HG02763 (cell line): ENCODE measurements around the gene LHFPL5.

Experiments
- ATAC-seq: cut with Tn5 transposase; IDR thresholded peaks from one replicate; pipeline ENCODE4 v1.9.1; 2021; ENCODE audit warnings: mild to moderate bottlenecking, moderate library complexity; ENCODE audit not compliant: unreplicated experiment

Gene LHFPL5

DNA sequence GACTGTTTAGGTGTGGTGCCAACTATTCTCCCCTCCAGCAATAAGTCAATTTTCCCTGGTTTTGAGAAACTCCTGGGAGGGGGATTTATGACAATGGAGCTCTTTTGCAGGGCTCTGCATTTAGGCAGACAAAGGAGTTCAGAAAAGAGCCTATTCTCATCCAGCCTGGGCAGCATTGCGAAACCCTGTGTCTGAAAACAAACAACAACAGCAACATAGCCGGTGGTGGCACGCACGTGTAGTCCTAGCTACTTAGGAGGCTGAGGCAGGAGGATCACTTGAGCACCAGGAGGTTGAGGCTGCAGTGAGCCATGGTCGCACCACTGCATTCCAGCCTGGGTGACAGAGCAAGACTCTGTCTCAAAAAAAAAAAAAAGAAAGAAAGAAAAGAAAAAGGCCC, 14.5 kb upstream of the LHFPL5 start:
- ATAC-seq: no peak

DNA sequence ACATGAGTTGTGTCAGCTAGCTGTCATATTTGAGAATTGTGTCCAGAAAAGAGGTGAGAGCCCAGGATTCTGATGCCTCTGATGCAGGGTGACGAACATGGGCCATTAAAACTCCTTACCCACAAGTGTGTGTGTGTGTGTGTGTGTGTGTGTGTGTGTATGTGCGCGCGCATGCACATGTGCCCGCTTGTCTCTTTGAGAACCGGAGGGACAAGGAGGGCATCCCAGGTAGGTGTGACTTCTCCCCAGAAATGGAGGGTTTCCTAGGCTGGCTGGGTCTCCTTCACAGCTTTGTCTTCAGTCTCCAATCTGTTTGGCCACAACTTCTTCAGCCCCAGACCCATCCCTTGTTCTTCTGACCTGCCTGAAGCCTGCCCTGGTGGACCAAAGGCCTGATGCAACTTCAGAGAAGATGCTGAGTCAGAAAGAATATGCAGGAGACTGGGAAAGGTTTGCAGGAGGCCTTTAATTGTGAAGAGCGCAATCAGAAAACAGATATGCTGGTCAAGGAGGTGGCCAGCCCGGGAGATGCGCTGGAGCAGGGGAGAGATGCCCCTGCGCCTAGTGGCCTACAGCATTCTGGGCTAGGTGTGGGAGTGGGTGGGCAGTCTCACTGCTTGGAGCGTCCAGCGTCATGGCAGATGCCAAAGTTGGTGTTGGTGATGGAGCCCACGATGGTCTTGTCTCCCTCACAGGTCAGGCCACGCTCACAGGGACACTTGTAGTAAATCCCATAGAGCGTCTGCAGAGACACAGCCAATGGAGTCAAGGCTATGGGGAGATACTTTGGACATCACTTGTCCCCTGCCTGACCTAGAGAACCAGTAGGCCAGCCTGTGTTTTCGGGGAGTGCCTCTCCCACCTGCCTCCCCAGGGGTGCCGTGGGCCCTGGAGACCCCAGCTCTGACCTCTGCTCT, 10.4 kb upstream of the LHFPL5 start:
- ATAC-seq: no peak

DNA sequence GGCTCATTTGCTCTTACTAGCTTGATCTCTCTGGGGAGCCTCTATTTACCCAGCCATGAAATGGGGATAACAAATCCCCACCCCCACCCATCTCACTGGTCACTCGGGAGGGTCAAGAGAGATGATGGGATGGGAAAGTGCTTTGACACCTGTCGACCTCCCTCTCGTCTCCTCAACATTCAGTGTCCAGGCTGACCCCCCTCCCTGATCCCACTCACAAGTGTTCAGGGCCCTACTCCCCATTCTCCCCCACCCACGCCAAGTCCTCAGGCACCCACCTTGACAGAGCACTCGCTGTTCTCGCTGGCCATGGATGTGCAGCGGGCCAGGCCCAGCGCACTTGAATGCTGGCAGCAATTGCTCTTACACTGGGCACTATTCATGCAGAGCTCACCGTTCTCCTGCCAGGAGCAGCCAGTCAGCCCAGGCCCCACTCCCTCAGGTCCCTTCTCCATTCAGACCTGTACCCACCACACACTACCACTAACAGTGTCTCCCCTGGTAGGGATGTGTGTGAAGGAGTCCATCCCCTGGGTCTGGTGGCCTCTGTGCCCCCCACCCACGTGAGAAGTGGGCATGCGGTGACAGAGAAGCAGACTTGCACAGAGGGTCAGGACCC, 9.6 kb upstream of the LHFPL5 start:
- ATAC-seq: no peak

DNA sequence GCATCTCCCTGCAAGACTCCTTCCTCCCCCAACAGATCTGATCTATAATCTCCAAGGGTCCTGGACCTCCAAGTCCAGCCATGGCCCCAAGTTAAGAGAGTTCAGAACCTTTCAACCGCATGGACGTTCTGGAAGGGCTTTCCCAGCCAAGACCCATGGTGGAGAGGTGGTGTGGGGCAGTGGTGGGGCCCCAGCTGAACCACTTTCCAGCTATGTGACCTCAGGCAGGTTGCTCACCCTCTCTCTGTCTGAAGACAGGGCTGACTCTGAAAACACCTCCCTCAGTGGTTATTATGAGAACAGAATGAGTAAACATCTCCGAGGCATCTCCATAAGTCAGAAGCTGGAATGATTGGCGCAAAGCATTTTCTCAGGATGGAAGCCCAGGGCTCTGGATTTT, 8.9 kb upstream of the LHFPL5 start:
- no peak for ATAC-seq

DNA sequence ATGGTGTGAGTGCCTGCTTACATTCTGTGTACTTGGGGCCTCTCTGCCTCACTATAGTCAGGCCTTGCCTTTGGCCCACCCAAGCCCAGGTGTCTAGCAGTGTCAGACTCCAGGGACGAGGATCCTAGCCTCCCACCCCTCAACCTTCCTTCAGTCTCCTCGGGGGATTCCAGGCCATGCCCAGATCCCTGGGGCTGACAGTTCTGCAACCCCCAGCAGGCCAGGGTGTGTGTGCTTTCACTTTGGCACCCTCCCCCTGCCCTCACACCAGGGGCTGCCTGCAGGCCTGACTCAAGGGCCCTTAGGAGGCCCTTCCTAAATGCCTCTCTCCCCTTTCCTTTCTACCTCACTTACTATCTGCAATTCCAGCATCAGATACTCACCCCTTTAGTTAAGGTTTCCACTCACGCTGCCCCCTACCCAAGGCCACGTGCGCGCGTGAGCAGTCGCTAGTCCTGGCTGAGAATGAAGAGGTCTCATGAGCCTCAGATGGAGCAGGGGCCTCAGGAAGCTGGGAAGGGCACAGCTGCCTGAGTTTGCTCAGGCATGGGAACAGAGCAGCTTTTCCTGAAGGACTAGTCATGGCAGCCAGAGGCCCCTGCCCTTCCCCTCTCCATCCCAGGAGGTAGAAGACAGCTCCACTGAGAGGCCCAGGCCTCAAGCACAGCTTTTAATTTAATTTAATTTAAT, 7.2 kb upstream of the LHFPL5 start:
- ATAC-seq: no peak

DNA sequence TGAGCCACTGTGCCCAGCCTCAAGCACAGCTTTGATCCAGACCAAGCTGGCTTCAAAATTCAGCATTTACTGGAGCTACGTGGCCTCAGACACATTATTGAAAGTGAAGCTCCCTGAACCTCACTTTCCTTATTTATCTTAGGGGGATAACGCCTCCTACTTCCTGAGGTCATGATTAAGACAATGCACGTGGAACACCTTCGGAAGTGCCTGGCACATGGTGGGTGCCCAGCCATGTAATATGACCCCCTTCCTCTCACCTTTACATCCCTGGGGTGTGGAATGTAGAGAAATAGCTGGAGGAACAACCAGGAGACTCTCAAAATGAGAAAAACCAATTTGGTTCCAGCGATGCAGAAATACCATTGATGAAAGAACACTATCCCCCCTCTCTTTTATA, 6.4 kb upstream of the LHFPL5 start:
- no peak for ATAC-seq

DNA sequence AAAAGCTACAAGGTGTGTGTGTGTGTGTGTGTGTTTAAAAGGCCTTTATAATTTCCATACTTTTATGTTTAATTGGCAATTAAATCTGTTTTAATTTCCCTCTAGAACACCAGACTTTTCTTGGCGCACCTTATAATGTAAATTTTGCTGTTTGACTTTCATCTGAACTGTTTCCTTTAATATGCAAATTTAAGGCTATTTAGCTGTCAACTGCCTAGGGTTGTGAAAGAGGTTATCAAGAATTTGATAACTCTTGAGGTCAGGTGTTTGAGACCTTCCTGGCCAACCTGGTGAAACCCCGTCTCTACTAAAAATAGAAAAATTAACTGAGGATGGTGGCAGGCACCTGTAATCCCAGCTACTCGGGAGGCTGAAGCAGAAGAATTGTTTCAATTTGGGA, 4.0 kb upstream of the LHFPL5 start:
- ATAC-seq: no peak

DNA sequence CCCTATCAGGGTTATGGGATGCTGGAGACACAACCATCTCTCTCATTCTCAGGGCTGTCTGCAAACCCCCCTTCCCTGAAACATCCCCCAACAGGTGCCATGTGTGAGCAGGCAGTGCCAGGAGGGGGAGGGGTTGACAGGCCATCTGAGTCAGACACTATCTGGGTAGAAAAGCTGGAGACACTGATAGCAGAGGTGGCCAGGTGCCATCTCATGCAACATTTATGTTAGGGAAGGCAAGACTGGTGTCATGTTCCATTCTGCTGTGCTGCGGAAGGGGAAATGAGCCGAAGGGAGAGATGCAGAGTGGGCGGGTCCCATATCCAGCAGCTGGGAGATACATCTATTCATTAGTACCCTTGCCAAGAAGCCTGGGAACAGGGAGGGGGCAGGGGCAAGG, 3.5 kb downstream of the LHFPL5 start:
- no peak for ATAC-seq

DNA sequence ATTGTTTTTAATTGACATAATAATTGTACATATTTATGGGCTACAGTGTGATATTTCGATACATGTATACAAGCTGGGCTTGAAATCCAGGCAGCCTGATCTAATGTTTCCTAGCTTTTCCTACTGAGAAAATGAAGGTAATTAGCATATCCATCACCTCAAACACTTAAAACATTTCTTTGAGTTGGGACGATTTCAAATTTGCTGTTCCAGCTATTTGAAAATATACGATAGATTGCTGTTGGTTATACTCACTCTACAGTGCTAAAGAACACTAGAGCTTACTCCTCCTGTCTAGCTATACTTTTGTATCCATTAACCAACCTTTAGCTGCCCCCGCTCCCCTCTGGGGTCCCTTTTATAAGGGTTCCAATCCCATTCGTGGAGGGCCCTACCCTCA, 4.7 kb downstream of the LHFPL5 start:
- ATAC-seq: no peak

DNA sequence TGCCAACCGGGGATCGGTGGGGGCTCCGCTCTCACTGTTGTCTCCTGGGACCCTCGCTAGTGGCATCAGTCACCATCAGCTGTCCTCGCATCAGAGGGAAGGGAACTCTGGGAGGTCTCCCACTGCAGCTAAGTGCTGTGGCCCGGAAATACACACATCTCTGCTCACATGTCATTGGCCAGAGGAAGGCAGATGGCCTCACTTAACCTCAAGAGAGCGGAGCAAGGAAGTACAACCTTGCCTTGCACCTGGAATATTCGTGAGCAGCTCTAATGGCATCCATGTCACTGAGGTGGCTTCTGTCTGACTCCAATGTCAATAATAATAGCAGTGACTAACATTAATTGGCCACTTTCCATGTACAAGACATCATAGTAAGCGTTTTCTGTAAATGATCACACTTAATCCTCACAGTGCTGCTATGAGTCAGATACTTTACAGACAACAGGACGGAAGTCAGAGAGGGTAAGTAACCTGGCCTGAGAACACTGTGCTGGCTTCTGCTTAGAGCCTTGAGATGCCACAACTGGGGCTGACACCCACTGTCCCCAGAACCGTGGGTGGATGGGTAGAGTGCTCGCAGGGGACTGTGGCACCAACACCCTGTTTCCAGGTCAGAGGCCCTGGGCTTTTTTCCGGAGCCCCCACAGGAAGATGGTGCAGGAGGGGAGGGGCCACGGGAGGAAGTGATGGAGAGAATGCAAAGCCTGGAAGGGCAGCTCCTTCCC, 6.0 kb downstream of the LHFPL5 start:
- ATAC-seq: no peak

DNA sequence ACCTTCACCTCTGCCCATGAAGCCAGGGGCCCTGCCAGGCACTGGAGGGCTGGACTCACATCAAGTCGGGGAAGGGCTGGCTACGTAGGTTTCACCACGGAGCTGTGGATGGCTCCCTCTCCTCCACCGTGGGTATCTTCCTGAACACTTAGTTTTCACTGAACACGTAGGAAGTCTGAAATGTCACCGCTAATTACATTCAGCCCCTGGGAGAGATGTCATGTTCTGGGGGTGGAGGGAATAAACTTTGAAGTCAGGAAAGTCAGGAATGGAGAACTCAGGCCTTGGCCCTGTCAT, 6.5 kb downstream of the LHFPL5 start:
- ATAC-seq: no peak

DNA sequence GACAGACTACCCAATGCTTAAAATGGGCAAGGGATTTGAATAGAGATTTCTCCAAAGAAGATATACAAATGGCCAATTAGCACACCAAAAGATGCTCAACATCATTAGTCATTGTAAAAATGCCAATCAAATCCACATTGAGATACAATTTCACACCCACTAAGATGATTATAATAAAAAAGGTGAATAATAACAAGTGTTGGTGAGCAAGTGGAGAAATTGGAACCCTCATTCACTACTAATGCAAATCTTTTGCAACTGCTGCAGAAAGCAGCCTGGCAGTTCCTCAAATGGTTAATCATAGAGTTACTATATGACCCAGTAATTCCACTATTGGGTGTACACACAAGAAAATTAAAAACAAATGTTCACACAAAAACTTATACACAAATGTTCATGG, 12.4 kb downstream of the LHFPL5 start:
- no peak for ATAC-seq

DNA sequence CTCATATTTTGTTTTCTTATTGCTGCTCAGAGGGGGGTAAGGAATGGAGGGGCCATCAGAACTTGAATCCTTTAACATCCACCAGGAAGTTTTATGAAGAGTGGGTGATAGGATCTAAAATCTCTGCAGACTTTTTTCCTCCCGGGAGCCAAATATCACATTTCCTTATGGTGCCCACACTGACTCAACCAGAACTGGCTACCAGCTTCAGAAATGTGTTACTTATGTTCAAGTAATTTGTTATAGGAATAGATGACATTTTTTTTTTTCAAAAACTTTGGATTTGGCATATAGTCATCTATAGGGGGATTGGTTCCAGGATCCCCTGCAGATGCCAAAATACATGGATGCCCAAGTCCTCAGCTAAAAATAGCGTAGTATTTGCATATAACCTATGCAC, 18.4 kb downstream of the LHFPL5 start:
- no peak for ATAC-seq

DNA sequence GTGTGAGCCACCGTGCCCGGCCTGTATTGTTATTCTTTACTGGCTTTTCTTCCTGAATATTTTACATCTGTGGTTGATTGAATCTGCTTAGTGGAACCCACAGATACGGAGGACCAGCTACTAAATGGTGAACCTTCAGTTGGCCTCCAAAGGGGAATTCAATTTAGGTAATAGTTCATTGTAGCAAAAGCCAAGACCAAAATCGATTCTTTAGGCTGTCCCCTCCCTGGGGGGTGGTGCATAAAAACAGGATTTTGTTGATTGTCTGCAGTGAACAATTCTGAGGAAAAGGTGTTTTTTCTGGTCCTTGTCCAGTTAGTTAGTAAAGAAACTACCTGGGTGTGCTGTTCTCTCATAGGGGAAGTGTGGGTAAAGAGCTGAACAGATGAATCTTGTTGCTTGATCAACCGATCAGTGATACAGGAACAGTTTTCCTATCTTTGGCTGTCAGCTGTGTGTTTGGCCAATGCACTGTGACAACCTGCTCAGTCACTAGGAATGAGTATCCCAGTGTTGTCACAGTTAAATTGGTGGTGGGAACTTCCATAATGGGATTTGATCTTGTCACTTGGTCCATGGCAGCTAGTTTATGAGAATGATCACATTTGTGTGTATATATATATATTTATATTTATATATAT, 19.5 kb downstream of the LHFPL5 start:
- no peak for ATAC-seq

DNA sequence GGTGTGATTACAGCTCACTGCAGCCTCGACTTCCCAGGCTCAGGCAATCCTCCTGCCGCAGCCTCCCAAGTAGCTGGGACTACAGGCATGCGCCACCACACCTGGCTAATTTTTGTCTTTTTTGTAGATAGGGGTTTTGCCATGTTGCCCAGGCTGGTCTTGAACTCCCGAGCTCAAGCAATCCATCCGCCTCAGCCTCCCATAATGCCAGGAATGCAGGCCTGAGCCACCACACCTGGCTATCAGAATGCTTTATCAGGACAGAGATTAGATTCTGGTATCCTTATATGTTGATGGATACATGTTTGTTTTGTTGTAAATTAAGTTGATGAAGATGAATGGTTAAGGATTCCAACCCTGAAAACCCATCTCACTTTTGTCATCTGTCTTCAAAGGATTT, 24.2 kb downstream of the LHFPL5 start:
- ATAC-seq: no peak

DNA sequence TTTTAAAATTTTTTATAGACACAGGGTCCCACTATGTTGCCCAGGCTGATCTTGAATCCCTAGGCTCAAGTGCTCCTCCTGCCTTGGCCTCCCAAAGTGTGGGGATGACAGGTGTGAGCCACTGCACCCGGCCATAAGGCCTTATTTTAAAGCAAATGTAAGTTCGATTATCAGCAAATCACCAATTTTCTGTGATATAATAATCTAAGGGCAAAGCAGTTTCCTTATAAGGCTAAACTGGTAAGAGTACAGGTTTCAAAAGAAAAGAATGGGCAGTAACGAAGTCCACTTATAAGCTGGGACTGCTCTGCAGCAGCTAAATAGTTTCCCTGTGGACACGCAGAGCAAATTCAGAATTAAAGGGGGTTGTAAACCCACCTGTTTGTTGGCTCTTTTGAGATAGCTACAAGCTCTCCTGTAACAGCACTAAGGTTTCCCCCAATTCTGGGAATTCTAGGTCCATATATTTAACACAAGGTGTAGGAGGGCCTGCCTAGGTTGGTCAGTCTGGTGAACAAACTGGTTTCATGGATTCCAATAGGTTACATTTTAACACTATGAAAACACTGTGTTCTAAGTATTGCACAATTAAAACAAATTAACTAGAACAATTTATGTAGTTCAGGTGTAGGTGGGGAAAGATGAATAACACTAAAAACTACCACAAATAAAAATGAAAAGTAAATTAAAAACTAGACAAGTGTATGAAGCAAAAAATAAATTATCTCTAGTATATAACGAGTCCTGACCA, 26.3 kb downstream of the LHFPL5 start:
- no peak for ATAC-seq

DNA sequence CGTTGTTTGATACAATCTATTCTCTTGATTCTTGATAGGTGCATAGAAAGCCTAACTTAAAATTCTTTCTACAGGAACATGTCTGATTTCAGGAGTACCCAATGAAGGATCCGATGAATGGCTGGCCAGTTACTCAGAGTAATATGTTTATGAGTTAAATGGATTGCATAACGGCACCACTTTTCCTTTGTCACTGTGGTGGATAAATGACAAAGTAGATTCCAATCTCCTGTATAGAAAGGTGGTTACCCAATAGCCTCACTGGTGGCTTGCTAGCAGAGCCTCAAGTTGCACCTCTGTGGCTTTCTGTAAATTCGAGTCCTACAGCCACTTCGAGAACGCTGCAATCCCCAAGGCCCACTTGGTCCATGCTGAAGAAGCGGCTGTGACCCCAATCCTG, 28.4 kb downstream of the LHFPL5 start:
- ATAC-seq: no peak

DNA sequence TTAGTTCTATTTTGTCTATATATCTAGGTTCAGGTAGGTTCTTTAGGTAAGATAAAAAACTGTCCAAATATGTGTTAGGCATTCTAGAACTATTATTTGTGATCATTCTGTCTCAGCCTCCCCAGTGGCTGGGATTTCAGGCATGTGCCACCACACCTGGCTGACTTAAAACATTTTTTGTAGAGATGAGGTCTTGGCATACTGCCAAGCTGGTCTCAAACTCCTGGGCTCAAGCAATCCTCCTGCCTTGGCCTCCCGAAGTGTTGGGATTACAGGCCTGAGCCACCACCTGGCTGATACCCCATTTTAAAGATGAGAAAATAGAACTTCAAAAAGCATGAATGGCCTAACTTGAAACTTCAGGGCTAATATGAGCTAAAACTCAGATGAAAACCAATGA, 33.9 kb downstream of the LHFPL5 start:
- ATAC-seq: no peak

DNA sequence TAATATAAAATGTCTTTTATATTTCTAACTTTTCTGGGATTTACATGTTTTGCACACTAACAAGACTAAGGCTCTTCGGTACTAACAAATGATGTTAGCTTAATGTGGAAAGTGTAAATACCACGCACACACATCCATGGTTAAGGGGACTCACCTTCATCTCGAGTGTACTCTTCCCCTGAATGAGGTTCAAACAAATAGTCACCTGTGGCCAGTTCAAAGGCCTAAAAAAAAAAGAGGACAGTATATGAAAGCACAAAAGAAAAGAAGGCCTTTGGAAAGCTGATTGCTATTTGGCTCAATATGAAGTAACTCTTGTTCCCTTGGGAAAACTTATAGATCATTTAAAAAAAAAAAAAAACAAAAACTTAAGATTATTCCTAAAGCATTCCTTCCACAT, 37.2 kb downstream of the LHFPL5 start:
- no peak for ATAC-seq

DNA sequence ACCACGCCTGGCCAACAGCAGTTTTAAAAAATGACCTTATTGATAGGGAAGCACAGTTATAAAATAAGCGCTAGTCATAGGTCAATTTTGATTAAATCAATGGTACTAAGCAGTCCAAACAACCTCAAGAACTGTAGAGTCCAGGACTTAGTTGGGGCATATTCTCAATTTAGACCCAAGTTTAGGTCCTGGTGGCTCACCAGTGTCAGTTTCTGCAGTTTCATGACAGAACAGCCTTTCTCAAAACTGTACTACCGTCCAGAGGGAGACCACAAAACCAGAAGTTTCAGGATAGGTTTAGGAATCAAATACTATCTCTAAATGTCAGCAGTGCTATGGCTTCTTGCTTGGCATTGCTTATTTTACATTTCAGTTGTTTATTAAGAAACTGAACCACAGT, 39.1 kb downstream of the LHFPL5 start:
- no peak for ATAC-seq
